Uterus (tissue), 4 donors: ENCODE data around the gene MACROH2A2. TPM values are rescaled to one million over a fixed set of nuclear protein-coding genes. Genes with fewer than 3 reads are reported as not detected.
"Not testable (repeated sequence)": the region's sequence is repeated elsewhere in the genome, so short reads cannot be mapped to it uniquely, and the experiment has no call there.

Source experiments
- DNase-seq, 2 donors: peaks; one replicate each; pipeline ENCODE4 v3.0.0-alpha.2; 2019 to 2020
- H3K27ac ChIP-seq, 2 donors: fragments of 200-600 bp; sonication (generic); 1 replicate in 1 of 2; 2 replicates in 1 of 2; pipeline ENCODE4 v1.5.1; 2016 to 2018
- H3K27me3 ChIP-seq, 2 donors: fragments of 200-600 bp; sonication (generic); one replicate each; pipeline ENCODE4 v1.5.1; 2018 to 2019; ENCODE audit warnings: control low read depth in 1 of 2
- H3K36me3 ChIP-seq, 2 donors: fragments of 200-600 bp; sonication (generic); one replicate each; pipeline ENCODE4 v1.5.1; 2019; ENCODE audit warnings: control low read depth in 1 of 2
- H3K4me1 ChIP-seq, 2 donors: fragments of 200-600 bp; sonication (generic); one replicate each; pipeline ENCODE4 v1.5.1; 2018 to 2019; ENCODE audit warnings: control low read depth in 1 of 2
- H3K4me3 ChIP-seq, 2 donors: fragments of 200-600 bp; sonication (generic); 1 replicate in 1 of 2; 2 replicates in 1 of 2; pipeline ENCODE4 v1.5.1; 2018 to 2019; ENCODE audit warnings: mild to moderate bottlenecking in 1 of 2
- H3K9me3 ChIP-seq, 2 donors: fragments of 200-600 bp; sonication (generic); one replicate each; pipeline ENCODE4 v1.5.1; 2019; ENCODE audit warnings: control low read depth in 1 of 2
- CTCF ChIP-seq, 4 experiments: fragments of 200-600 bp in 2 of 4; fragments of 450-650 bp in 2 of 4; sonication (generic) in 2 of 4; IDR thresholded peaks; one replicate each; pipeline ENCODE4 v1.5.1; 2016 to 2019; ENCODE audit warnings: antibody characterized with exemption in 4 of 4, mild to moderate bottlenecking in 2 of 4, moderate library complexity in 1 of 4
- POLR2A ChIP-seq, 2 donors: fragments of 450-650 bp; IDR thresholded peaks; one replicate each; pipeline ENCODE4 v1.6.1; 2016; ENCODE audit warnings: antibody characterized with exemption in 2 of 2, mild to moderate bottlenecking in 1 of 2, moderate library complexity in 1 of 2
- intact Hi-C: fragments of 100-400 bp; cut with DNase I; formaldehyde crosslinking; loops from one replicate; pipeline ENCODE4 v1.15.1; 2023; ENCODE audit warnings: low total_unique reads
- total RNA-seq, 4 donors: library from RNA; depleted of rRNA in 3 of 4; stranded (reverse); fragments of >200 nt in 3 of 4; gene quantifications; one replicate each; pipeline versions ENCODE4 v1.1.0 to v1.2.4, GENCODE V29; 2014 to 2023
- donor health status: DM: yes; HTN: yes; CAD: no.

MACROH2A2 gene
- total RNA-seq, 4 donors from 2014 or later = 1.8 to 35.0 (median 9.4) TPM

GRCh38 chr10:70147259-70147625 is 94.6 kb downstream of the MACROH2A2 start:
- no peaks in the 10 kb centered on the region for H3K4me1 ChIP-seq
- H3K9me3 ChIP-seq = no peaks in the 10 kb centered on the region
- H3K4me3 ChIP-seq = peak overlapping the region in 1 of 2 donors; percentile 61
- intact Hi-C loops = no loop called here
- no peaks in the 10 kb centered on the region for H3K36me3 ChIP-seq
- no peaks in the 10 kb centered on the region for H3K27me3 ChIP-seq
- no peak for DNase-seq
- peak in 1 of 4 experiments; percentile 2 for TF ChIP-seq CTCF (IDR thresholded peaks at IDR 0.05)
- TF ChIP-seq POLR2A (IDR thresholded peaks at IDR 0.05) = no peak
- H3K27ac ChIP-seq = peak overlapping the region; percentile 84 to 94

GRCh38 chr10:70148516-70148915 is 95.9 kb downstream of the MACROH2A2 start:
- H3K27me3 ChIP-seq = no peaks in the 10 kb centered on the region
- H3K36me3 ChIP-seq = no peaks in the 10 kb centered on the region
- no peaks in the 10 kb centered on the region for H3K4me1 ChIP-seq
- DNase-seq = no peak
- H3K27ac ChIP-seq = no peak overlapping the region
- no peak overlapping the region for H3K4me3 ChIP-seq
- intact Hi-C loops = no loop called here
- TF ChIP-seq POLR2A (IDR thresholded peaks at IDR 0.05) (no peak), CTCF (IDR thresholded peaks at IDR 0.05) (no peak)
- H3K9me3 ChIP-seq = no peaks in the 10 kb centered on the region

DNA sequence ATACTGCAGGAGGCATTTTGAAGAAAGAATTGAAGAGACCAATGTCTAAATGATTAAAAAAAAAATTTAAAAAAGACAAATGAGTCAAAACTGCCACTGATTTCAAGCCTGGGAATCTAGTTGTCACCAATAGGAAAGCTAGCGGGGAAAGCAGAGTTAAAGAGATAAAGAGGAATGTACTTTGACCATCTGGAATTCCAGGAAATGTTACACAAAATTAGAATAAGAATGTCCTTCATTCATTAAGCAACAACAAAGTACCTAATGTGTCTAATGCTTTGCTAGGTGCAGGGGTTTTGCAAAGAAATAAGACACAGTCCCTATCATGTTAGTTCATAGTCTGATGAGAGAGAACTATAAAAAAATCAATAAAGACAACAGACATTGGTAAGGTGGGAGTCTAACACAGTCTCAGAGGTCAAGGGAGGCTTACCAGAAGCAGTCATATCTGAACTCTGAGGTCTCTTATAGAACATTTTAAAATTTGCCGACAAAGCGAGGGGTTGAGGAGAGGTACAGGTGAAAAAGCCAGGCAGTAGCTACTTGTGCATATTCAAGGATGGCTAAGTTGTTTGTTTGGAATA is 102.7 kb downstream of the MACROH2A2 start:
- no peak overlapping the region for H3K4me3 ChIP-seq
- no peaks in the 10 kb centered on the region for H3K9me3 ChIP-seq
- no peaks in the 10 kb centered on the region for H3K27me3 ChIP-seq
- intact Hi-C loops = no loop called here
- H3K36me3 ChIP-seq = no peaks in the 10 kb centered on the region
- no peak overlapping the region for H3K27ac ChIP-seq
- no peak for DNase-seq
- TF ChIP-seq POLR2A (IDR thresholded peaks at IDR 0.05) (no peak), CTCF (IDR thresholded peaks at IDR 0.05) (no peak)
- no peaks in the 10 kb centered on the region for H3K4me1 ChIP-seq

GRCh38 chr10:70158113-70158512 is 105.5 kb downstream of the MACROH2A2 start:
- Histone ChIP-seq H3K36me3 (no peaks in the 10 kb centered on the region), H3K27me3 (no peaks in the 10 kb centered on the region), H3K27ac (no peak overlapping the region), H3K4me3 (no peak overlapping the region), H3K4me1 (no peaks in the 10 kb centered on the region), H3K9me3 (no peaks in the 10 kb centered on the region)
- intact Hi-C loops = no loop called here
- DNase-seq = no peak
- no peak for TF ChIP-seq CTCF (IDR thresholded peaks at IDR 0.05)
- no peak for TF ChIP-seq POLR2A (IDR thresholded peaks at IDR 0.05)

GRCh38 chr10:70159366-70159765 is 106.7 kb downstream of the MACROH2A2 start:
- H3K36me3 ChIP-seq, H3K4me1 ChIP-seq, H3K9me3 ChIP-seq, intact Hi-C loops, DNase-seq, H3K4me3 ChIP-seq, H3K27ac ChIP-seq, H3K27me3 ChIP-seq: not testable (repeated sequence)

GRCh38 chr10:70160798-70161197 is 108.2 kb downstream of the MACROH2A2 start:
- no peaks in the 10 kb centered on the region for H3K27me3 ChIP-seq
- no peak for DNase-seq
- intact Hi-C loops = no loop called here
- no peak overlapping the region for H3K4me3 ChIP-seq
- no peaks in the 10 kb centered on the region for H3K4me1 ChIP-seq
- H3K36me3 ChIP-seq = no peaks in the 10 kb centered on the region
- no peak for TF ChIP-seq CTCF (IDR thresholded peaks at IDR 0.05)
- no peak for TF ChIP-seq POLR2A (IDR thresholded peaks at IDR 0.05)
- no peak overlapping the region for H3K27ac ChIP-seq
- H3K9me3 ChIP-seq = no peaks in the 10 kb centered on the region
